GM21360 (cell line): ENCODE results near the gene APBB1.

Experiments
- ATAC-seq: cut with Tn5 transposase; IDR thresholded peaks from one replicate; pipeline ENCODE4 v1.9.1; 2021; ENCODE audit warnings: mild to moderate bottlenecking, moderate library complexity; ENCODE audit not compliant: unreplicated experiment

The APBB1 gene

DNA sequence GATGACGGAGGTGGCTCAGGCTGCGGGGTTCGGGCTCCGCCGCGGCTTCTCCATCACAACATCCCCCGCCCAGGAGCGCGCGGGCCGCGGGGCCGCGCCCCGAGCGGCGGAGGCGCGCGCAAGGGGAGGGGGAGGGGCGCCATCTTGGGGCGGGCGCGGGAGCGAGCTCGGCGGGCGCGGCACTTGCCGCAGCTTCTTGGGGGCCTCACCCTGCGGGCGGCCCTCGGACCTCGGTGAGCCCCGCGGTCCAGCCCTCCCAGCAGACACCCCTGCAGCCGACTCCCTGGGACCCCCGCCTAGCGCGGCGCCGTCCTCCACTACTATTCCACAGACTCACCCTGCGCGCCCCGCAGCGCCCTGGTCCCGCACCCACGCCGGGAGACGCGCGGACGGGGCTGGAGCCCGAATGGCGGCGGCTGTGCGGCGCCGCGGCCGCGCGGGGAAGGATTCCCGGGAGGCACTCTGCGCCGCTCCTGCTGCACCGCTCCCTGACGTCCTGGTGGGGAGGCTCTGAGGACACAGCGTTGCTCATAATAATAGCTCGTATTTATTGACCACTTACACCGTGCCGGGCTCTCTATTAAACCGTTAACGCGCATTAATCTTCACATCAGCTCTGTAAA is at the start of gene APBB1:
TSS of gene APBB1 (minus strand) at position 86 of the 623 bp plus-strand sequence. CDS start 7,747 bp downstream, outside the sequence.
- ATAC-seq: peak; percentile 69

GRCh38 chr11:6459099-6459450 is 40.2 kb upstream of the APBB1 start:
- ATAC-seq: no peak

GRCh38 chr11:6458352-6459098 is 39.6 kb upstream of the APBB1 start:
- no peak for ATAC-seq

- ATAC-seq: no peak
Observed at GRCh38 chr11:6457581-6458320, 38.9 kb upstream of the APBB1 start.

DNA sequence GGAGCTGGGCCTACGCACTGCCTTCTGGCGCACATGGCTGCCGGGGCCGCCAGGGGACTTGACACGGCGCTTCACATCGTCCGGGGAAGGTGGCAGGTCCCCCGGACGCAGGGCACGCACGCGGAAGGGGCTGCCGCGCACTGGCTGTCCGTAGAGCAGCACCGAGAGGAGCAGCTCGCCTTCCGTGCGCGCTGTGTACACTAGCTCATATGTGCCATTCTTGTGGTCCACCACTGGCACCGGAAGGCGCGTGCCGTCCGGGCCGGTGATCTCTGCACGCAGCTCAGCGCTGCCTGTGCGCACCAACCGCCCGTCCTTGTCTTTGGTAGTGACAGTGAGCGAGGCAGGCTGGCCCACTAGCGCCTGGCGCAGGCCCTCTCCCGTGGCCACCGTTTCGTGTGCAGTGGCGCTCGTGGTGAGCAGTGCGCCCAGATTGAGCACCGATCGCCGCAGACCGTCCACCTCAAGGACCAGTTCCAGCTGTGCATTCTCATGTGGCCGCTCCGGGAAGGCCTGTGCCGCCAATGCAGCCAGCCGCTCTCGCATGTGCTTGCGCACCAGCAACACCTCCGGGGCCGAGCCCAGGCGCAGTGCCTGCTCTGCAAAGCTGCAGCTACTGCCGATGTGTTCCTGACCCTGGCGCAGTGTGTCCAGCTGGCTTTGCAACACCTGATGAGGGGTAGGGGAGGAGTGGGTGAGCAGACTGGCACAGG is 37.6 kb upstream of the APBB1 start:
- ATAC-seq: no peak

- ATAC-seq: no peak
Observed at GRCh38 chr11:6455070-6455469, 36.2 kb upstream of the APBB1 start.

- no peak for ATAC-seq
Observed at GRCh38 chr11:6453152-6453551, 34.3 kb upstream of the APBB1 start.

DNA sequence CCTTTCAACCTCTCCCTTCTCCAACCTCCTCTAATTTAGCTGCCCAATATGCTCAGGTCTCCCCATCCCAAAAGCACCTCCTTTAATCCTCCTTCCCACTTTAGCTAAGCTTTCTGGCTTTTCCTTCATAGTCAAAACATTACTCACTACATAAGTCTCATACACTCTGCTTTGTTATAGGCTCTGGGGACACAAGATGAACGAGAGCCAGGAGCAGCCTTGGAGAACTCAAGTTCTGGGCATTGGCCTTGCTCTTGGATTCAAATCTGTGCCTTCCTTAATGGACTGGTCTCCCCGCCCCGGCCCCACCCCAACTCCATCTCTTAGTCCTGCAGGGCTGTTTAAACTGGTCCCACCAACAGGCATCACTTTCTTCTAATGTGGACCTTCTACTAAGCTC is 33.3 kb upstream of the APBB1 start:
- no peak for ATAC-seq

DNA sequence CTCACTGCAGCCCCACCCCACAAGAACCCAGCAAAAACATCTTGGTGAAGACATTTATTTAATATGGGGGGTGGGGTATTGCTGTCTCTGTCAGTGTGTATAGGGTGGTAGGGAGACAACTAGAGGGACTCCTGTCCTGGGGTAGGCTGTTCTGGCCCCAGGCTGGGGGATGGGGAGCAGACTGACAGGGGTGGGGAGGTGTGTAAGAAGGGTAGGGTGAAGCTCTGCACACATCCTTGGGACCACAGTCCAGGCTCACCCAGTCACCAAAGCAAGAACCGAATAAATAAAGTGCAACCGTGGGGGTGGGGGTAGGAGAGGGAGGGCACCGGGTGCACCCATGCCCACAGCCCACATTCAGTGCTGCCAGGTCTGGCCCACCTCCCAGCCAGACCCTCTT is 29.7 kb upstream of the APBB1 start:
- ATAC-seq: no peak

DNA sequence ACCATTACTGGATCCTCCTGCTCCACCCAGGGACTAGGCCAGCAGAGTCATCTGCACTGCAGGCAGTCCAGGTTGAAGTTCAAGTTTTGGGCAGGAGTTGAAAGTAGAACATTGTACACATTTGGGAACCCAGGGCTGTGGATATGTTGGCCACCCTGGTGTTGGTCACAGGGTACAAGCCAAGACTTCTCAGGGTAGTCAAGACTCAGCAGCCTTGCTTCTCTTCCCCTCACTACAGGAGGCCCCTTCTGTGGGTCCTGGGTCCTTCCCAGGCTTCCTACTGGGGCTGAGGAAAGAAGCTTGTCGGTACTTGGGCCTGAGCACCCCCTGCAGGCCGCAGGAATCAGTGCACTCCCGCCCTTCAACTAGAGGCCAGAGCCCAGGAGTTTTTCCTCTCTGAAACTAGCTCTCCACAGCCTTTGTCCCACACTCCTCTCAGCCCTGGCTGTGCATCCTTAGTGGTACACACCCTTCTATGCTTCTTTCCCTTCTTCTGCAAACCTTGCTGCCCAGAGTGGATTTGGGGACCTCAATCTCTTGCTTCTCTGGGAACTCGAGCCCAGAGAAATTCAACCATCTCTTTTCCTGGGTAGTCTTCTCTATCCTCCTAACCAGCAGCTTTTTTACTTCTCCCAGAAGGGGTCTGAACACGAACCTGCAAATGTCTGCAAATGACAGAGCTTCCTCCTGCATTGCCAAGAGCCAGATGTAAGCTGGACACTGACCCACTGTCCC is 24.5 kb upstream of the APBB1 start:
- peak; percentile 78 for ATAC-seq

- no peak for ATAC-seq
Observed at GRCh38 chr11:6442441-6442840, 23.5 kb upstream of the APBB1 start.

DNA sequence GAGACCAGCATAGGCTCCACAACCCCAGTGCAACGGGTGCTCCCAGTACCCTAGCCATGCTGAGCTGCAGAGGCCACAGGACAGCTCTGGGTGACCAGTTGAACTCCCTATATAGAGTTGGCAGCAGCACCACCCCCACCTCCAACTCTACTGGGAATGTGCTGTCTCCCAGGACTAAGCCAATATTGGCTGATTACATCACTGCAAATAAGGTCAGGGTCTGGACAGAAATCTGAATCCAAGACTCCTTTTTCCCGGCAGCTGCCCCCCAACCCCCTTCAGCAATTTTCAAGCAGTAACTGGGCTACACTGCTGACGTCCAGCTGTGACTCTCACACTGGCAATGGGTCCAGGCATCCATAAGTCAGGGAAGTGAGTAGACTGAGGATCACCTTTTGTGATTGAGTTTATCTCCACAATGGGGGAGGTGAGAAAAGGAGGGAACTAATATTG is 22.0 kb upstream of the APBB1 start, which contains the start of gene HPX:
TSS of gene HPX (minus strand) at position 82 of the 453 bp plus-strand sequence. CDS start at position 58, 24 bp downstream.
- no peak for ATAC-seq

- no peak for ATAC-seq
Observed at GRCh38 chr11:6438979-6439571, 20.2 kb upstream of the APBB1 start.

GRCh38 chr11:6437993-6438392 is 19.1 kb upstream of the APBB1 start:
- ATAC-seq: no peak

DNA sequence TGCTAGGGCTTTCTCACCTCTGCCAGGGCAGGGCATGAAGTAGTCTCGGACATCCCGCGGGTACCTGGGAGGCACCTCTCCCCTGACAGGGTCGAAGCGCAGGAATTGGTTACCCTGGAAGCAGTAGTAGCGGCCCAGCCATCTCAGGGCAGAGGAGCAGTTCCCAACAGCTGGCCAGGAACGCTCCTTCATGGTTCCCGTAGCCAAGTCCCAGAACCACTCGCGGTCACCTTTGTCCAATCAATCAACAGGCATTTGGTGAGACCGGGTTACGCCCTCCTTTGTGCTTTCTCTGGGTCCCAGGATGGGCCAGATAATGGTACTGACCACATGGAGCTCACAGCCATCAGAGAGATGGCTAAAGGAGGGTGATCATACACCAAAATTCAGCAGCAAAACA is 18.5 kb upstream of the APBB1 start:
- no peak for ATAC-seq

DNA sequence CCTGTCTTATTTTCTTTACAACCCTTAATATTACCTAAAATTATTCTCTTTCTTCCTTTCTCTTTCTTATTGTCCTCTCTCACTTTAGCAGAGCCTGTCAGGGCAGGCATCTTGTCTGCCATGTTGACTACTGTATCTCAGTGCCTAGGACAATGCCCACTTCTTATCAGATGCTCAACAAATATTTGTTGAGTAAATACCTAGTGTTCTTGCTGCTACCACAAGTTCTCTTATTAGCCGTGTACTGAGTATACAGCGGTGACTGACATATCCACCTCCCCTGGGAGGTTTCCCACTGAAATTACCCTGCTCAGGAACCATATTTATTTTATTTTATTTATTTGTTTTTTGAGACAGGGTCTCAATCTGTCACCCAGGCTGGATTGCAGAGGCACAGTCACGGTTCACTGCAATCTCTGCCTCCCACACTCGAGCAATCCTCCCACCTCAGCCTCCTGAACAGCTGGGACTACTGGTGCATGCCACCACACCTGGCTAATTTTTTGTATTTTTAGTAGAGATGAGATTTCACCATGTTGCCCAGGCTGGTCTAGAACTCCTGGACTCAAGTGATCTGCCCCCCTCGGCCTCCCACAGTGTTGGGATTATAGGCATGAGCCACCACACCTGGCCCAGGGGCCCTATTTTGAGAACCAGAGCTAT is 15.2 kb upstream of the APBB1 start:
- peak; percentile 41 for ATAC-seq

DNA sequence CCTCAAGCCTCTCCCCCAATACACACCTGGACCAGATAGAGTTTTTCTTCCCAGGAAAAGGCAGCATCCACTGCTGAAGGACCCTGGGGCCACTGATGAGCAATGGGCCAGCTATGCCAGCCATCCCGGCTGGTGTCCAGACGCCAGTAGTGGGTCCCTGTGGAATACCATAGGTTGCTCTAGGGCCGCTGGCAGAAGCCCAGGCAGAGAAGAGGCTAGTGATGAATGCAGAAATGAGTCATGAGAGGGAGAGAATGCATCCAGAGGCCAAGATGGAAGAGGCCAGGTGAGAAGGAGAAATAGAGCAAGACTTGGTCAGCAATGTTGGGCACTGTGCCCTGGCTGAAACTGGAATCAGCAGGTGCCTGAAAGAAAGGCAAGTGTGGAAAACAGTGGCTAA is 13.0 kb upstream of the APBB1 start:
- ATAC-seq: no peak

- ATAC-seq: no peak
Observed at GRCh38 chr11:6427516-6427915, 8.6 kb upstream of the APBB1 start.

- no peak for ATAC-seq
Observed at GRCh38 chr11:6420677-6421076, 1.8 kb upstream of the APBB1 start.
